ENCODE measurements around the gene KIFC1. TPM values are rescaled to one million over a fixed set of nuclear protein-coding genes. Genes with fewer than 3 reads are reported as not detected.
A peak's percentile ranks its signal among the peaks of the same experiment; 100 is the strongest.
"Not testable (repeated sequence)": the region's sequence is repeated elsewhere in the genome, so short reads cannot be mapped to it uniquely, and the experiment has no call there.

Gene KIFC1
- total and polyA plus RNA-seq, 2 donors (not counting 1 experiment from before 2014, with no cell fraction given) = 5.3 to 8.0 TPM

DNA sequence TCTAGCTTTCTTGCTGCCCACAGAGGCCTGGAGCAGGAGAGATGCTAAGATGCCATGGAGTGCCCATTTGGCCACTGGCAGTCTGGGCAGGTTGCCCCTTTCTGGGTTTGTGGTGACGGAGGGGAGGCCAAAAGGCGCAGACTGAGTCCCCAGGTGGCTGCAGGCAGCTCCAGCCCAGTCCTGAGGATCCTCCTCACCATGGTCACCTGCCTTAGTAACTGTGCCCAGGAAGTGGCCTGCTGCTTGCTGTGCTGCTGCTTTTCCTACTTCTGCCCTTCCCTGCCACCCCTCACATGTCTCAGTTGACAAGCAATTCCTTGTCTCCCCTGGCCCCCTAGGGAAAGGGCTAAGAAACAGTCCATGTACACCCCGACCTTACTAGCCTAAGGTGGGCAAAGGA lies 35.3 kb upstream of the KIFC1 start:
- Histone ChIP-seq H3K27me3 (ENCODE audit: control insufficient read depth, insufficient read depth, low read length) (peaks cover 13% of the 10 kb centered on the region), H3K4me3 (replicated peaks in 1 of 4; ENCODE audit: control extremely low read depth in 1 of 4, insufficient read depth in 1 of 4, low read depth in 3 of 4, low read length in 4 of 4) (no peak overlapping the region), H2AFZ (ENCODE audit: low read length) (no peak overlapping the region), H3K36me3 (ENCODE audit: control insufficient read depth, insufficient read depth, low read length) (no peaks in the 10 kb centered on the region), H3K9me3 (ENCODE audit: control insufficient read depth, insufficient read depth, low read depth, low read length) (no peaks in the 10 kb centered on the region), H3K4me1 (ENCODE audit: control insufficient read depth, extremely low read depth, insufficient read depth, low read length) (no peaks in the 10 kb centered on the region), H3K4me2 (ENCODE audit: extremely low read depth, insufficient read depth, low read length) (no peak overlapping the region), H3K27ac (ENCODE audit: insufficient read depth, low read length) (no peak overlapping the region), H3K79me2 (ENCODE audit: control insufficient read depth, insufficient read depth, low read length) (no peaks in the 10 kb centered on the region), H3K9ac (ENCODE audit: insufficient read depth, low read length) (no peak overlapping the region), H4K20me1 (ENCODE audit: control insufficient read depth, extremely low read depth, insufficient read depth, low read length) (no peaks in the 10 kb centered on the region)
- TF ChIP-seq EZH2 (IDR thresholded peaks at IDR 0.05; ENCODE audit: low read length, missing control alignments) = no peak
- TF ChIP-seq, protein P1, sequence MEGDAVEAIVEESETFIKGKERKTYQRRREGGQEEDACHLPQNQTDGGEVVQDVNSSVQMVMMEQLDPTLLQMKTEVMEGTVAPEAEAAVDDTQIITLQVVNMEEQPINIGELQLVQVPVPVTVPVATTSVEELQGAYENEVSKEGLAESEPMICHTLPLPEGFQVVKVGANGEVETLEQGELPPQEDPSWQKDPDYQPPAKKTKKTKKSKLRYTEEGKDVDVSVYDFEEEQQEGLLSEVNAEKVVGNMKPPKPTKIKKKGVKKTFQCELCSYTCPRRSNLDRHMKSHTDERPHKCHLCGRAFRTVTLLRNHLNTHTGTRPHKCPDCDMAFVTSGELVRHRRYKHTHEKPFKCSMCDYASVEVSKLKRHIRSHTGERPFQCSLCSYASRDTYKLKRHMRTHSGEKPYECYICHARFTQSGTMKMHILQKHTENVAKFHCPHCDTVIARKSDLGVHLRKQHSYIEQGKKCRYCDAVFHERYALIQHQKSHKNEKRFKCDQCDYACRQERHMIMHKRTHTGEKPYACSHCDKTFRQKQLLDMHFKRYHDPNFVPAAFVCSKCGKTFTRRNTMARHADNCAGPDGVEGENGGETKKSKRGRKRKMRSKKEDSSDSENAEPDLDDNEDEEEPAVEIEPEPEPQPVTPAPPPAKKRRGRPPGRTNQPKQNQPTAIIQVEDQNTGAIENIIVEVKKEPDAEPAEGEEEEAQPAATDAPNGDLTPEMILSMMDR (conservative IDR thresholded peaks at IDR 0.05 in 1 of 2, IDR thresholded peaks at IDR 0.05 in 1 of 2; ENCODE audit: low read depth in 1 of 2, low read length in 2 of 2) = no peak
- DNase-seq (ENCODE audit: low read depth in 2 of 2) = no peak

GRCh38 chr6:33357160-33357871 lies 34.3 kb upstream of the KIFC1 start:
- not testable (repeated sequence) for DNase-seq (ENCODE audit: low read depth in 2 of 2); H3K9me3 ChIP-seq (ENCODE audit: control insufficient read depth, insufficient read depth, low read depth, low read length); H3K36me3 ChIP-seq (ENCODE audit: control insufficient read depth, insufficient read depth, low read length); H4K20me1 ChIP-seq (ENCODE audit: control insufficient read depth, extremely low read depth, insufficient read depth, low read length); H3K4me3 ChIP-seq (replicated peaks in 1 of 4; ENCODE audit: control extremely low read depth in 1 of 4, insufficient read depth in 1 of 4, low read depth in 3 of 4, low read length in 4 of 4); H2AFZ ChIP-seq (ENCODE audit: low read length); H3K79me2 ChIP-seq (ENCODE audit: control insufficient read depth, insufficient read depth, low read length); H3K4me1 ChIP-seq (ENCODE audit: control insufficient read depth, extremely low read depth, insufficient read depth, low read length); H3K9ac ChIP-seq (ENCODE audit: insufficient read depth, low read length); H3K4me2 ChIP-seq (ENCODE audit: extremely low read depth, insufficient read depth, low read length); H3K27ac ChIP-seq (ENCODE audit: insufficient read depth, low read length)
- peaks cover 13% of the 10 kb centered on the region for H3K27me3 ChIP-seq (ENCODE audit: control insufficient read depth, insufficient read depth, low read length)

- no peak for TF ChIP-seq EZH2 (IDR thresholded peaks at IDR 0.05; ENCODE audit: low read length, missing control alignments)
- TF ChIP-seq, protein P1 (conservative IDR thresholded peaks at IDR 0.05 in 1 of 2, IDR thresholded peaks at IDR 0.05 in 1 of 2; ENCODE audit: low read depth in 1 of 2, low read length in 2 of 2) = no peak
- no peaks in the 10 kb centered on the region for H3K36me3 ChIP-seq (ENCODE audit: control insufficient read depth, insufficient read depth, low read length)
- H3K9ac ChIP-seq (ENCODE audit: insufficient read depth, low read length) = no peak overlapping the region
- no peak for DNase-seq (ENCODE audit: low read depth in 2 of 2)
- peaks cover 9% of the 10 kb centered on the region for H3K27me3 ChIP-seq (ENCODE audit: control insufficient read depth, insufficient read depth, low read length)
- H3K79me2 ChIP-seq (ENCODE audit: control insufficient read depth, insufficient read depth, low read length) = no peaks in the 10 kb centered on the region
- no peak overlapping the region for H2AFZ ChIP-seq (ENCODE audit: low read length)
- H3K4me1 ChIP-seq (ENCODE audit: control insufficient read depth, extremely low read depth, insufficient read depth, low read length) = peaks cover under 1% of the 10 kb centered on the region
- no peaks in the 10 kb centered on the region for H3K9me3 ChIP-seq (ENCODE audit: control insufficient read depth, insufficient read depth, low read depth, low read length)
- H3K4me2 ChIP-seq (ENCODE audit: extremely low read depth, insufficient read depth, low read length) = no peak overlapping the region
- no peak overlapping the region for H3K4me3 ChIP-seq (replicated peaks in 1 of 4; ENCODE audit: control extremely low read depth in 1 of 4, insufficient read depth in 1 of 4, low read depth in 3 of 4, low read length in 4 of 4)
- no peaks in the 10 kb centered on the region for H4K20me1 ChIP-seq (ENCODE audit: control insufficient read depth, extremely low read depth, insufficient read depth, low read length)
- H3K27ac ChIP-seq (ENCODE audit: insufficient read depth, low read length) = no peak overlapping the region
Observed at GRCh38 chr6:33359331-33359730, 32.3 kb upstream of the KIFC1 start.

GRCh38 chr6:33363486-33363885 lies 28.1 kb upstream of the KIFC1 start:
- H4K20me1 ChIP-seq (ENCODE audit: control insufficient read depth, extremely low read depth, insufficient read depth, low read length); DNase-seq (ENCODE audit: low read depth in 2 of 2); H3K9me3 ChIP-seq (ENCODE audit: control insufficient read depth, insufficient read depth, low read depth, low read length); H3K79me2 ChIP-seq (ENCODE audit: control insufficient read depth, insufficient read depth, low read length); H3K36me3 ChIP-seq (ENCODE audit: control insufficient read depth, insufficient read depth, low read length); H3K4me3 ChIP-seq (replicated peaks in 1 of 4; ENCODE audit: control extremely low read depth in 1 of 4, insufficient read depth in 1 of 4, low read depth in 3 of 4, low read length in 4 of 4); H3K27me3 ChIP-seq (ENCODE audit: control insufficient read depth, insufficient read depth, low read length); H3K27ac ChIP-seq (ENCODE audit: insufficient read depth, low read length); H3K4me2 ChIP-seq (ENCODE audit: extremely low read depth, insufficient read depth, low read length); H3K4me1 ChIP-seq (ENCODE audit: control insufficient read depth, extremely low read depth, insufficient read depth, low read length); H3K9ac ChIP-seq (ENCODE audit: insufficient read depth, low read length); H2AFZ ChIP-seq (ENCODE audit: low read length): not testable (repeated sequence)

DNA sequence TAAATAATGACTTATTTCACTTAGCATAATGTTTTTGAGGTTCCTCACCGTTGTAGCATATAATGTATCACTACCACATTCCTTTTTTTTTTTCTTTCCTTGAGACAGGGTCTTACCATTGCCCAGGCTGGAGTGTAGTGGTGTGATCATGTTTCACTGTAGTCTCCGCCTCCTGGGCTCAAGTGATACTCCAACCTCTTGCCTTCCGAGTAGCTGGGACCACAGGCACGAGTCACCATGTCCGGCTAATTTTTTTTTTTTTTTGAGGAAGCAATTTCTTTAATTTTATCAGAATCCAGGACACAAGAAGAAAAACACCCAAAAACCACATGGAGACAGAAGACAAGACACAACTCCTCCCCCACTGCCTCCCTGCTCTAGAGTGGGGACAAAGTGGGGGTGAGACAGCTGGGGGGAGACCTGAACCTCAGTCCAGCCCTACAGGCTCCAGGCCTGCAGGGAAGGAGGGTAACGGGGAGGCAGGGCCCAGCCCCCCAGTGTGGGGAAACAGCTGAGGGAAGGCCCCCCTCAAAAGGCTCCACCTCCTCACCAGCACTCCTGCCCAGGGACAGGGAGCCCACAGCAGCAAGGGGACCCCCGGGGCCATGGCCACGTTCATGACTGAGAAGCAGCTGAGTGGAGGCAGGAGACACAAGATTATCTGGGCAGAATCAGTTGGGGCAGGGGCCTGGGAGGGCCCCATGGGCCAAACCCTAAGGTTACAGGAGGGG lies 27.0 kb upstream of the KIFC1 start:
- H3K4me3 ChIP-seq (replicated peaks in 1 of 4; ENCODE audit: control extremely low read depth in 1 of 4, insufficient read depth in 1 of 4, low read depth in 3 of 4, low read length in 4 of 4); H3K4me1 ChIP-seq (ENCODE audit: control insufficient read depth, extremely low read depth, insufficient read depth, low read length); H3K27me3 ChIP-seq (ENCODE audit: control insufficient read depth, insufficient read depth, low read length); H3K36me3 ChIP-seq (ENCODE audit: control insufficient read depth, insufficient read depth, low read length); H3K9ac ChIP-seq (ENCODE audit: insufficient read depth, low read length); H3K79me2 ChIP-seq (ENCODE audit: control insufficient read depth, insufficient read depth, low read length); H3K9me3 ChIP-seq (ENCODE audit: control insufficient read depth, insufficient read depth, low read depth, low read length); H3K27ac ChIP-seq (ENCODE audit: insufficient read depth, low read length); H2AFZ ChIP-seq (ENCODE audit: low read length); H4K20me1 ChIP-seq (ENCODE audit: control insufficient read depth, extremely low read depth, insufficient read depth, low read length); H3K4me2 ChIP-seq (ENCODE audit: extremely low read depth, insufficient read depth, low read length): not testable (repeated sequence)
- DNase-seq (ENCODE audit: low read depth in 2 of 2) = peak; percentile 60 to 81
